ENCODE data around the gene DIAPH1.
A peak's percentile ranks its signal among the peaks of the same experiment; 100 is the strongest.
"Not testable (repeated sequence)": the region's sequence is repeated elsewhere in the genome, so short reads cannot be mapped to it uniquely, and the experiment has no call there.

Gene DIAPH1

DNA sequence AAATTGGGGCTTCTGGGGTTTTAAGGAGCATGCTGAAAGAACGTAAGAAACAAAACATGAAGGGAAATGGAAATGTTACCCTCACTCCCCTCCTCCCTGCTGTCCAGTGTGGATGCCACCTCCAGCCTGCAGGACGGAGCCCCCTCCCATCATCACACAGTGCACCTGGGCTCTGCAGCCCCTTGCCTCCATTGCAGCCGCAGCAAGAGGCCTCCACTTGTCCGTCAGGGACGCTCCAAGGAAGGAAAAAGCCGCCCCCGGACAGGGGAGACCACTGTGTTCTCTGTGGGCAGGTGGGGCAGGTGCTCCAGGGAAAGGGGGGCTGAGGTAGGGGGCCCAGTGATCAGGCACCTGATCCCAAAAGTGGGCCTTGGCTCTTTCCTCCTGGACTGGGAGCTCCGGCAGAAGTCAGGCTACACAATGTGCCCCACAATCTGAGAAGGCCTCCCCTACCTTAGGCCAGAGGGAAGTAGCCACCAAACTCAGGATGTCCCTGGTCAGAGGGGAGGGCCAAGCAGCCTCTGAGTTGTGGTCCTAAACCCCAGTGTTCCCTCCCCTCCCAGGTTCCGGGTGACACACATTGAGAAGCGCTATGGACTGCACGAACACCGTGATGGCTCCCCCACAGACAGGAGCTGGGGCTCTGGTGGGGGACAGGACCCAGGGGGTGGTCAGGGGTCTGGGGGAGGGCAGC lies 20.7 kb upstream of the DIAPH1 start:
- DNase-seq = no peak

- no peak for DNase-seq
These were observed 20.0 kb upstream of the DIAPH1 start for GRCh38 chr5:141638771-141639170.

GRCh38 chr5:141637767-141638419 lies 19.1 kb upstream of the DIAPH1 start:
- no peak for DNase-seq

DNA sequence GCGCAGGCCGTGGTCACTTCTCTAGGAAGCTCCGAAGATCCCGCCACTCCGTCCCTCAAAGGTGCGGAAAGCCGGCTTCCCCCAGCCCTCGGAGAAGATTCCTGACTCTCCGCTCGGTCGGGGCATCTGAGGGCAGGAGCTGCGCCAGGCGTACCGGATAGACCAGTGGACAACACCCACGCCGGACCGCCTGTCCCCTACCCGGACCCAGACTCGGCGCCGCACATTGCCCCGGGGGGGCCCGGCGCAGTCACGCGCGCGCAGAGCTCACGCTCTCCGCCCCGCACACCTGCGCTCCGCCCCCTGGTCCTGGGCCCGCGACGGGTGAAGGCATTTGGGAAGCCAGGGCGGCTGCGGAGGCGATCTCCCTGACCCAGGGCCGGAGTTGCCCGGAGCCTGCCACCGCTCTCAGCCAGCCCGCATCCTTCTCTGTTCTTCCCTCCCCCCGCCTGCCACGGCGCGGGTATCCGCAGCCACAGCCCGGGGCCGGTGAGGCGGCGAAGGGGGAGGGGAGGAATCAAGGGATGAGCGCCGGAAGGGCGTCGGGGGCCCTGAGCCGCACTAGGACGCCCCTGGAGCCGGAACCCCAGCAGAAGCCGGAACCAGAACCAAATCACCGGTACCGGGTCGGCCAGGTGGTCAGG lies 18.4 kb upstream of the DIAPH1 start:
- peak; percentile 39 for DNase-seq

GRCh38 chr5:141636413-141637122 lies 17.8 kb upstream of the DIAPH1 start, which contains the start of the genes HDAC3 and RELL2:
TSS of gene HDAC3 (minus strand) at chr5:141636849. CDS start at chr5:141636790, 59 bp downstream.
TSS of gene RELL2 (plus strand) at chr5:141636997. CDS start at chr5:141638226, 1,229 bp downstream.
- DNase-seq = peak; percentile 87

DNA sequence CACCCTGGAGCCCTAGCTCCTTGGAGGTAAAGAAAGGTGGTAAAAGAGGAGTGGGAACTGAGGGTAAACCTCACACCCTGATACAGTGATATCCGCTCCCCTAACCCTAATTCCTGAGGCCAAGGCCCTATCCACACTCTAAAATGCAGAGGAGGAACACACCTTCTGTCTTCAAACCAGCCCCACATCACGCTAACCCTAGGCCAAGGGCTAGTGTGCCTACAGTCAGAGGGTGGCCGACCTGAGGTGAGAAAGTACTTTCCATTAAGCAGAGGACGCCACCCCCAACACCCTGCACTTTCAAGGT lies 17.3 kb upstream of the DIAPH1 start:
- DNase-seq = no peak

DNA sequence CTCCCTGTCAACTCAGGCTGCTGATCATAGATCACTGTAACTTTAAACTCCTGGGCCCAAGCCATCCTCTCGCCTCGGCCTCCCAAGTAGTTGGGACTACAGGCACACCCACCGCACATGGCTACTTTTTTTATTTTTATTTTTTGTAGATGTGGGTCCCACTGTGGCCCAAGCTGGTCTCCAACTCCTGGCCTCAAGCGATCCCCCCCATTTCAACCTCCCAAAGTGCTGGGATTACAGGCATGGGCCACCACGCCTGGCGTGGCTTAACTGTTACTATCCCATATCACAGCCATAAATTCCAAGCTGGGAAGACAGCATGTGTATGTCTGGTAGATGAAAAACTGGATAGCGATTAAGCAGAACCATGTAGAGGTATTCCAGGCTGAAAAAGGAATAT lies 16.8 kb upstream of the DIAPH1 start:
- DNase-seq = no peak

GRCh38 chr5:141634720-141635119 lies 15.9 kb upstream of the DIAPH1 start:
- DNase-seq = no peak

DNA sequence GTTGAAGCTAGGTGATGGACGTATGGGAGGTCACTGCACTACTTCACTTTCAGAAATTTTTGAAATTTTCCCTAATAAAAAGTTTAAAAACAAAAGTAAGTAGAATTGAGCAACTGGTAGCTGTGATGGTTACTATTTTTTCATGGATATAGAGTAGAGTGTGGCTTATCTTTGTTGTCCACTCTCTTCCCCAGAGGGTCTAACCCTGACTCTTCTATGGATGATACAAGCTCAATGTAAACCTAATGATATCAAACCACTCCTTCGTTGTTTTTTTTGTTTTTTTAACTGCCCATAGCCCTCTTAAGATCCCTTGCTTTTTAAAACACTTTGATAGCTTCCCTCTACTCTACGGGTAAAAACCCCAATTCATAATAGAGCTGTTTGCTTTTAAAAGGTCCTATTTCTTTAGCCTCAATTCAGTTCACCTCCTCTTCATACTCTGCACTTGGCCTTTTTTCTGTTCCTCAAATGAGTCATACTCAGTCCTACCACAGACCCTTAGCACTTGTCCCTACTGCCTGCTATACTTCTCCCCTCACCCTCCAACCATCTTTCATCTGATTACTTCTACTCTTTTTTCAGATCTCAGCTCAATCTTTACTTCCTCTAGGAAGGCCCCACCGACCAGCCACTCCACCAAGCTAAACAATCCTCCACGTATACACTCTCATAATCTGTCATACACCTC lies 15.2 kb upstream of the DIAPH1 start:
- no peak for DNase-seq

GRCh38 chr5:141632650-141633049 lies 13.8 kb upstream of the DIAPH1 start:
- DNase-seq = no peak

- no peak for DNase-seq
These were observed 11.9 kb upstream of the DIAPH1 start for GRCh38 chr5:141630570-141631140.

DNA sequence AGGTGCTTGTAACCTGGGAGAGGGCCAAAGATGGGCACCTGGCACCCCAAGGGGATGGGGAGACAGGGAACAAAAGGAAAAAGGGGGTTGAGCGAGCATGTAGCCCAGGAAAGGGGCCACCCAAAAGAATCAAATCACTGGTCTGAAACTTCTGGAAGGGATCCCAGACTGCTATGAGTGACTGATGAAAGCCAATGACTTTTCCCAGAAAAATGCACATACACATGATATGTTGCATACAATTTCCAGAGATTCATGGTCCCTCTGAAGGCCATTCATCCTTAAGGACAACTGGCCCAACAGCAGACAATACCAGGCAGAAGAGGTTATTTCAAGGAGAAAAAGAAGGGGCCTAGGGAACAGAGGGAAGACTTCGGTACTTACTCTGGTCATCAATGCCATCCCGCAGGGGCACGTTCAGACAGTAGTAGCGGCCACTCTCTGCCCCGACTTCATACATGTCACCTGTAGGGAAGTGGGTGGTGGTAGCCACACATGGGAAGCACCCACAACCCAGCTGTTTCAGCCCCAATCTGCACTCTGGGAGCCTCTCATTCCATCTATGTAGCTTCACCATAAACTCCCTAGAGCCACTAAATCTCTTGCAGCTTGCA lies 9.5 kb upstream of the DIAPH1 start:
- no peak for DNase-seq

DNA sequence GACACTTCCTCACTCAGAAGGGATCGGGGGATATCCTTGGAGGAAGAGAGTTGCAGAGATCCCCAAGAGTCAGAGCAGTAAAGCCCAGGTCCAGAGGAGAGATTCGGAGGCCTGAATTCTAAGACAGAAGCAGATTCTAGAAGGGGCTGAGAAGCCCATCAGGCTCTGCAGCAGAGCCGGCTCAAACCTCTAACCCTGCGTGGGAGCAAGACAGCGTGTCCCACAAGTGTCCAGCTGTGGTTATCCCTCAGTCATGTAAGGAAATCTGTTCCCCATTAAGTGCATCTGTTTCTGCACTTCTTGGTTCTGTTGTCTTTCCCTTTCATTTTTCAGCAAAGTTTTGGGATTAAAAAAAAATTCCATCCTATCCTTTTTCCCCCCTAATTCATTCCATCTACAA lies 4.8 kb upstream of the DIAPH1 start:
- no peak for DNase-seq

- DNase-seq = no peak
These were observed 4.4 kb upstream of the DIAPH1 start for GRCh38 chr5:141623186-141623585.

DNA sequence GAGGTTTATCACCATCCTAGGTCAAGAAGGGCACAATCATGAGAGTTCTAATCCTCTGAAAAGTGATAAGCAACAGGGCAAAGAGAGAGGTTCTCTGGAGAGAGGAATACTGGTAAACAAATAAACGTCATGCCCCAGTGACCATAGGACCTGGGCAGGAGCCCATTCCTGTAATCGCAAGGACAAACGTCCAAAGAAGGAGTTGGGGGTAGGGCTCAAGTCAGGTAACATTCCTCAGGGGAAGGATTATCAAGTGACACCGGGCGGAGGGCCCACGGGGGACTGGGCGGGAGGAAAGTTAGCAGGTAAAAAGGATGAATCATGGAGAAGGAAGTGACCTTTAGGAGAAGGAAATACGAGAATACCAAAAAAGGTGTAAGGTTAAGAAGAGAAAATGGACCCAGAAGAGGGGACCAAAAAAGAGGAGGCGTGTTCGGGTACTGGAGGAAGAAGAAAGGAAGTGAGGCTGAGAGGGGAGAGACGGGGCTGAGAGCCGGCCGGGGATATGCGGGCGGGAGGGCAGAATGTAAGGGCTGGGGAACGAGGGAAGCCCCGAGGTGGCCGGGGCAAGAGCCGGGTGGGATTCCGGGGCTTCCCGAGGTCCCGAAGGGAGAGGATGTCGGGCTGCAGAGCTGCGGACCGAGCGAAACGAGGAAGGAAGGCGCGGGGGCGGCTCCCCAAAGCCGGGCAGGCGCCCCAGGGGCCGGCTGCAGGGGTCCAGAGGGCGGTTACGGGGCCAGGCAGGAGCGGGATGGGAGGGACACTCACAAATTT lies 583 bp downstream of the DIAPH1 start:
- DNase-seq = peak; percentile 35

GRCh38 chr5:141617682-141618029 lies 1.1 kb downstream of the DIAPH1 start:
- DNase-seq = no peak

DNA sequence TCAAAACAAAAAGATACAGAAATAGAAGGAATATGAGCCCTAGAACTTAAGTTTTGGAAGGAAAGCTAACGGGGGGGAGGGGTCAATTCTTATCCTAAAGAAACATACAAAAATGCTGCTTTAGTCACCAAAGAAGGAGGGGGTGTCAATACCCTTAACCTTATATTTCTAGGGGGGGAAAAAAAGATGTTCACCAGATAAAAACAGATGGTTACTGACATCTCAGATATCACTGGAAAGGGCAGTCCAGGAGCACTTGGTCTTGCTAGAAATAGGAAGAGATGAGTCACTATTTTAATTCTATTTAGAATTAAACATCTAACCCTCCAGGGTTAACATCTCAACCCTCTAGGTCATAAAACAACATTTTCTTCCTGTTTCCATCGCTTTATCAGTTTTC lies 1.7 kb downstream of the DIAPH1 start:
- DNase-seq = no peak

DNA sequence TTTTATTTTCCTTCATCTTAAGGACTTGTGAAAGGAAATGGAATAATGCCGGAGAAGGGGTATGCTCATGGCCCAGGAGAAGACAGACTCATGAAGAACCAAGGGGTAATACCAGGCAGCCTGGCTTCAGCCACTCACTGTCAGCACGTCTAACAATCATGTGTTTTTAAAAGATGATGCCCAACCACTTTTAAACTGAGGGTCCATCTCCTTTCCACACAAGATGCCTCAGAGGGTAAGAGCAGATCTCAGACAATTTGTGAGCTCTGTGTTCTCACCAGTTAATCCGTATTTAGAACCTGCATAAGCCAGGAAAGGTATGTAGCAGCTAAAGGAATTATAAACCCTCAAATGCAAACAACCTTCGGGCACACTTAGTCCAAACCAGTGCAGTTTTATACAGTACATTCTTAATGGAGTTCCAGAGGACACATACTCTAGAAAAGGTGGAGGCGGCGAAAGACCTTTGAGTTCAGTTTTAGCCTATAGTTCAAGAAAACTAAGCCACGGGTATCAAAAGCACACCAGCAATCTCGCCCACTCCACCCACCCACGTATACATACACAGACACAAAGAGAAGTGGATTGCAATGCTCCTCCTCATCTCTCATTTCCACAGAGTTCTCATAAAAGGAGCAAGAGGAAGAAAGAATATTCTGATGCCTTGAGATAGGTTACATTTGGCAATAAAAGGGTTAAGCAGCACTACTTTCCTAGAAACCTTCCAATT lies 2.6 kb downstream of the DIAPH1 start:
- no peak for DNase-seq

GRCh38 chr5:141613344-141613743 lies 5.5 kb downstream of the DIAPH1 start:
- DNase-seq = no peak

- no peak for DNase-seq
These were observed 7.5 kb downstream of the DIAPH1 start for GRCh38 chr5:141611289-141611688.

DNA sequence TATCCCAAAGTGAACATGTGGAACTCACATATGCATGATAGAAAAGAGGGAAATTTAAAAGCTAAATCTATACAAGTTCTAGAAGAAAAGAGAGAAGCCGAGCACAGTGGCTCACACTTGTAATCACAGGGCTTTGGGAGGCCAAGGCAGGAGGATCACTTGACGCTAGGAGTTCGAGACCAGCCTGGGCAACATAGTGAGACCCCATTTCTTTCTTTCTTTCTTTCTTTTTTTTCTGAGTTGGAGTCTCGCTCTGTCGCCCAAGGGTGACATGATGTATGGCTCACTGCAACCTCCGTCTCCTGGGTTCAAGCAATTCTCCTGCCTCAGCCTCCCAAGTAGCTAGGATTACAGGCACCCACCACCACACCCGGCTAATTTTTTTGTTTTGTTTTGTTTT lies 8.9 kb downstream of the DIAPH1 start:
- DNase-seq = not testable (repeated sequence)
